HUES48 (cell line): Measurements from ENCODE around the gene CANT1.

Experiments
- H3K27ac ChIP-seq: one replicate; pipeline ENCODE4 v1.7.0; 2013; ENCODE audit warnings: low read depth, low read length, inconsistent platforms
- H3K27me3 ChIP-seq: 2 replicates; pipeline ENCODE4 v1.6.1; 2013; ENCODE audit warnings: mild to moderate bottlenecking, low read length; ENCODE audit not compliant: control insufficient read depth, insufficient read depth
- H3K36me3 ChIP-seq: 2 replicates; pipeline ENCODE4 v1.6.1; 2013; ENCODE audit warnings: low read length; ENCODE audit not compliant: control insufficient read depth, insufficient read depth
- H3K4me1 ChIP-seq: 2 replicates; pipeline ENCODE4 v1.6.1; 2013; ENCODE audit warnings: mild to moderate bottlenecking, low read length; ENCODE audit not compliant: control insufficient read depth, insufficient read depth
- H3K4me3 ChIP-seq: 2 replicates; pipeline ENCODE4 v1.5.1; 2013; ENCODE audit warnings: mild to moderate bottlenecking, low read depth, low read length
- H3K9ac ChIP-seq: 2 replicates; pipeline ENCODE4 v1.6.1; 2013; ENCODE audit warnings: mild to moderate bottlenecking, low read depth, low read length, moderate library complexity
- H3K9me3 ChIP-seq: 2 replicates; pipeline ENCODE4 v1.6.1; 2013; ENCODE audit warnings: low read length; ENCODE audit not compliant: control insufficient read depth, insufficient read depth

Gene CANT1

GRCh38 chr17:79048826-79049755, 39.5 kb upstream of the CANT1 start:
- H3K36me3 ChIP-seq = no peaks in the 10 kb centered on the region
- no peaks in the 10 kb centered on the region for H3K4me1 ChIP-seq
- no peaks in the 10 kb centered on the region for H3K27me3 ChIP-seq
- H3K9ac ChIP-seq = no peak overlapping the region
- no peak overlapping the region for H3K4me3 ChIP-seq
- H3K27ac ChIP-seq = no peak overlapping the region
- no peaks in the 10 kb centered on the region for H3K9me3 ChIP-seq

- Histone ChIP-seq H3K27me3 (no peaks in the 10 kb centered on the region), H3K9me3 (no peaks in the 10 kb centered on the region), H3K9ac (no peak overlapping the region), H3K4me1 (no peaks in the 10 kb centered on the region), H3K36me3 (no peaks in the 10 kb centered on the region), H3K4me3 (no peak overlapping the region), H3K27ac (no peak overlapping the region)
These were observed 38.6 kb upstream of the CANT1 start for GRCh38 chr17:79047923-79048825.

GRCh38 chr17:79047291-79047920, 37.8 kb upstream of the CANT1 start:
- Histone ChIP-seq H3K36me3 (no peaks in the 10 kb centered on the region), H3K4me1 (no peaks in the 10 kb centered on the region), H3K27me3 (no peaks in the 10 kb centered on the region), H3K27ac (no peak overlapping the region), H3K4me3 (no peak overlapping the region), H3K9ac (no peak overlapping the region), H3K9me3 (no peaks in the 10 kb centered on the region)

GRCh38 chr17:79046916-79047280, 37.3 kb upstream of the CANT1 start:
- no peak overlapping the region for H3K27ac ChIP-seq
- H3K9ac ChIP-seq = no peak overlapping the region
- no peaks in the 10 kb centered on the region for H3K27me3 ChIP-seq
- H3K9me3 ChIP-seq = no peaks in the 10 kb centered on the region
- no peaks in the 10 kb centered on the region for H3K36me3 ChIP-seq
- H3K4me1 ChIP-seq = no peaks in the 10 kb centered on the region
- H3K4me3 ChIP-seq = no peak overlapping the region

- Histone ChIP-seq H3K27ac (no peak overlapping the region), H3K27me3 (no peaks in the 10 kb centered on the region), H3K4me3 (no peak overlapping the region)
These were observed 36.8 kb upstream of the CANT1 start for GRCh38 chr17:79046197-79046915.

GRCh38 chr17:79045842-79046196, 36.3 kb upstream of the CANT1 start:
- no peak overlapping the region for H3K4me3 ChIP-seq
- H3K9ac ChIP-seq = no peak overlapping the region
- H3K27me3 ChIP-seq = no peaks in the 10 kb centered on the region
- no peaks in the 10 kb centered on the region for H3K4me1 ChIP-seq
- no peaks in the 10 kb centered on the region for H3K9me3 ChIP-seq
- H3K27ac ChIP-seq = no peak overlapping the region
- no peaks in the 10 kb centered on the region for H3K36me3 ChIP-seq

More at GRCh38 chr17:79046197-79046915, 36.8 kb upstream of the CANT1 start:
- H3K36me3 ChIP-seq = no peaks in the 10 kb centered on the region
- no peaks in the 10 kb centered on the region for H3K4me1 ChIP-seq
- H3K9me3 ChIP-seq = no peaks in the 10 kb centered on the region
- H3K9ac ChIP-seq = no peak overlapping the region

- Histone ChIP-seq H3K9ac (no peak overlapping the region), H3K36me3 (no peaks in the 10 kb centered on the region), H3K27me3 (no peaks in the 10 kb centered on the region), H3K27ac (no peak overlapping the region), H3K4me3 (no peak overlapping the region), H3K9me3 (no peaks in the 10 kb centered on the region), H3K4me1 (no peaks in the 10 kb centered on the region)
These were observed 35.6 kb upstream of the CANT1 start for GRCh38 chr17:79045001-79045729.

- Histone ChIP-seq H3K36me3 (no peaks in the 10 kb centered on the region), H3K4me3 (no peak overlapping the region), H3K9ac (no peak overlapping the region), H3K27ac (no peak overlapping the region), H3K27me3 (no peaks in the 10 kb centered on the region), H3K9me3 (no peaks in the 10 kb centered on the region), H3K4me1 (no peaks in the 10 kb centered on the region)
These were observed 34.9 kb upstream of the CANT1 start for GRCh38 chr17:79044462-79044861.

- Histone ChIP-seq H3K9me3 (no peaks in the 10 kb centered on the region), H3K36me3 (no peaks in the 10 kb centered on the region), H3K27me3 (no peaks in the 10 kb centered on the region), H3K4me1 (no peaks in the 10 kb centered on the region), H3K9ac (no peak overlapping the region), H3K4me3 (no peak overlapping the region), H3K27ac (no peak overlapping the region)
These were observed 34.4 kb upstream of the CANT1 start for GRCh38 chr17:79043931-79044320.
